K562 (cell line): ENCODE data around the gene NUDT1. TPM values are rescaled to one million over a fixed set of nuclear protein-coding genes. Genes with fewer than 3 reads are reported as not detected.

Source experiments
- ATAC-seq: fragments of 200-7000 bp; cut with Tn5 transposase; 3 replicates; pipeline ENCODE4 v1.9.1; 2020; ENCODE audit warnings: moderate library complexity
- BruUV-seq: library from RNA; stranded (reverse); fragments of 400-500 nt; replicated peaks from 2 replicates; lab custom pipeline; 2021; lab: Mats Ljungman, UMichigan
- CTCF ChIA-PET: fragments of 300-600 bp; formaldehyde crosslinking; extraction: SDS; loops from one replicate; lab custom pipeline; 2021; ENCODE audit warnings: low intra/inter-chr PET ratio; lab: Yijun Ruan, JAX
- POLR2A ChIA-PET: fragments of 300-600, 350-650 bp; sonication (Branson Sonifier 250); formaldehyde crosslinking; extraction: SDS; loops from one replicate; lab custom pipeline; 2021; ENCODE audit warnings: antibody characterized with exemption, inconsistent platforms; lab: Yijun Ruan, JAX
- DNase-seq, 4 experiments: peaks; one replicate each; pipeline versions ENCODE4 v3.0.0 to v3.0.0-alpha.2; 2011 to 2018; ENCODE audit warnings: low spot score in 3 of 4, mixed read lengths in 3 of 4; ENCODE audit errors: extremely low read depth in 1 of 4
- FAIRE-seq: peaks from 2 replicates; lab custom pipeline; 2011; peaks lifted over from hg19 to GRCh38; lab: Jason Lieb, UNC
- H2AFZ ChIP-seq: 2 replicates; pipeline ENCODE4 v1.6.0; 2011; ENCODE audit warnings: low read depth, low read length, control low read depth, inconsistent platforms
- H3K27ac ChIP-seq: fragments of 200-600 bp; 3 replicates; pipeline ENCODE4 v1.8.0; 2011; ENCODE audit warnings: low read depth, mild to moderate bottlenecking, control low read depth, inconsistent platforms, low read length, moderate library complexity, mixed read lengths; ENCODE audit errors: extremely low read depth
- H3K27me3 ChIP-seq, 2 experiments: fragments of 300-600 bp in 1 of 2; 2 replicates in 1 of 2; 3 replicates in 1 of 2; pipeline versions ENCODE4 v1.6.0 to v1.8.0; 2011; ENCODE audit warnings: inconsistent platforms in 2 of 2, low read length in 2 of 2, mild to moderate bottlenecking in 1 of 2, mixed read lengths in 1 of 2, moderate library complexity in 1 of 2; ENCODE audit not compliant: control insufficient read depth in 2 of 2, insufficient read depth in 2 of 2
- H3K36me3 ChIP-seq: fragments of 300-600 bp; 3 replicates; pipeline ENCODE4 v1.8.0; 2011; ENCODE audit warnings: mild to moderate bottlenecking, low read length, inconsistent platforms; ENCODE audit not compliant: control insufficient read depth, insufficient read depth
- H3K4me1 ChIP-seq, 2 experiments: fragments of 200-600 bp in 1 of 2; replicated peaks in 1 of 2; 2 replicates in 1 of 2; 3 replicates in 1 of 2; pipeline versions ENCODE4 v1.5.1 to v1.8.0; 2011; ENCODE audit warnings: inconsistent platforms in 2 of 2, low read length in 2 of 2, mild to moderate bottlenecking in 1 of 2, mixed read lengths in 1 of 2, moderate library complexity in 1 of 2; ENCODE audit not compliant: control insufficient read depth in 2 of 2, insufficient read depth in 2 of 2
- H3K4me2 ChIP-seq: 2 replicates; pipeline ENCODE4 v1.6.1; 2011; ENCODE audit warnings: low read length, control low read depth, inconsistent platforms, mixed read lengths; ENCODE audit not compliant: insufficient read depth
- H3K4me3 ChIP-seq: fragments of 200-600 bp; sonication (generic), shearing (Covaris generic); 2 replicates; pipeline ENCODE4 v1.5.1; 2016; ENCODE audit warnings: control low read depth, inconsistent platforms
- H3K79me2 ChIP-seq: fragments of 200-600 bp; 3 replicates; pipeline ENCODE4 v1.8.0; 2011; ENCODE audit warnings: low read length, inconsistent platforms; ENCODE audit not compliant: control insufficient read depth, insufficient read depth
- H3K9ac ChIP-seq, 2 experiments: 2 replicates each; pipeline versions ENCODE4 v1.6.0 to v1.6.1; 2011; ENCODE audit warnings: low read depth in 2 of 2, low read length in 2 of 2, control low read depth in 1 of 2, inconsistent platforms in 1 of 2, mild to moderate bottlenecking in 1 of 2, mixed read lengths in 1 of 2; ENCODE audit not compliant: insufficient read depth in 1 of 2
- H3K9me1 ChIP-seq: one replicate; pipeline ENCODE4 v1.6.0; 2011; ENCODE audit warnings: inconsistent platforms, mild to moderate bottlenecking, low read length, moderate library complexity; ENCODE audit not compliant: control insufficient read depth, insufficient read depth
- H3K9me3 ChIP-seq: replicated peaks from 2 replicates; pipeline ENCODE4 v1.5.1; 2011; ENCODE audit warnings: low read depth, low read length, inconsistent platforms; ENCODE audit not compliant: control insufficient read depth, insufficient read depth
- H4K20me1 ChIP-seq: replicated peaks from 2 replicates; pipeline ENCODE4 v1.6.1; 2011; ENCODE audit warnings: low read length, inconsistent platforms, mixed read lengths; ENCODE audit not compliant: control insufficient read depth, insufficient read depth
- ARID3A ChIP-seq: IDR thresholded peaks from 2 replicates; pipeline ENCODE4 v1.6.1; 2012; ENCODE audit warnings: low read depth, low read length, improper control_type of control experiment, borderline replicate concordance
- CC2D1A ChIP-seq: fragments of 450-650 bp; IDR thresholded peaks from 2 replicates; pipeline ENCODE4 v1.6.1; 2017; ENCODE audit warnings: mild to moderate bottlenecking
- FOXK2 ChIP-seq, 2 experiments: fragments of 450-650 bp; IDR thresholded peaks in 1 of 2; conservative IDR thresholded peaks in 1 of 2; 2 replicates each; pipeline ENCODE4 v1.6.1; 2016; ENCODE audit warnings: low read depth in 2 of 2, mild to moderate bottlenecking in 1 of 2
- GATAD2B ChIP-seq: fragments of 450-650 bp; IDR thresholded peaks from 2 replicates; pipeline ENCODE4 v1.6.1; 2017; ENCODE audit warnings: mild to moderate bottlenecking, borderline replicate concordance
- HMGN3 ChIP-seq: IDR thresholded peaks from 2 replicates; pipeline ENCODE4 v1.6.1; 2011; ENCODE audit warnings: borderline replicate concordance, low read depth, mild to moderate bottlenecking, mixed read lengths, low read length; ENCODE audit not compliant: insufficient read length; ENCODE audit errors: extremely low read depth
- JUNB ChIP-seq: fragments of 450-650 bp; formaldehyde crosslinking; conservative IDR thresholded peaks from 2 replicates; pipeline ENCODE4 v1.4.0; 2020; ENCODE audit warnings: mild to moderate bottlenecking
- MAZ ChIP-seq, 2 experiments: fragments of 450-650 bp in 1 of 2; sonication (generic) in 1 of 2; formaldehyde crosslinking; IDR thresholded peaks in 1 of 2; conservative IDR thresholded peaks in 1 of 2; 2 replicates each; pipeline versions ENCODE4 v1.4.0 to v1.5.0; 2020; ENCODE audit warnings: mild to moderate bottlenecking in 1 of 2, missing genetic modification reagents in 1 of 2
- NFIC ChIP-seq: fragments of 450-650 bp; IDR thresholded peaks from 2 replicates; pipeline ENCODE4 v1.6.1; 2017; ENCODE audit warnings: mild to moderate bottlenecking, inconsistent platforms
- ZBTB12 ChIP-seq: fragments of 250-450 bp; sonication (Bioruptor Pico); IDR thresholded peaks from 2 replicates; pipeline ENCODE4 v1.4.0; 2020
- ZNF133 ChIP-seq: fragments of 250-450 bp; sonication (Bioruptor Pico); IDR thresholded peaks from 2 replicates; pipeline ENCODE4 v1.4.0; 2020; ENCODE audit warnings: mild to moderate bottlenecking
- ZNF668 ChIP-seq: fragments of 250-450 bp; sonication (Bioruptor Pico); IDR thresholded peaks from 2 replicates; pipeline ENCODE4 v1.8.0; 2022; ENCODE audit warnings: mild to moderate bottlenecking, inconsistent platforms
- ZNF830 ChIP-seq: fragments of 250-450 bp; sonication (Bioruptor Pico); IDR thresholded peaks from 2 replicates; pipeline ENCODE4 v1.5.0; 2021; ENCODE audit warnings: mild to moderate bottlenecking
- WGBS: fragments of 100-300 bp; shearing (Covaris generic); methylation state at CpG from one replicate; pipeline ENCODE4 v1.1.6; 2016; ENCODE audit warnings: low coverage, mixed read lengths; ENCODE audit not compliant: insufficient coverage; ENCODE audit errors: missing lambda C conversion rate; 5-methylcytosine and 5-hydroxymethylcytosine counted together
- in situ Hi-C: fragments of 300-500 bp; cut with MboI; formaldehyde crosslinking; loops from 4 replicates; pipeline ENCODE4 v1.15.0; 2018; ENCODE audit warnings: inconsistent platforms, mixed read lengths
- intact Hi-C: fragments of 100-400 bp; cut with micrococcal nuclease; formaldehyde crosslinking; loops from 2 replicates; pipeline ENCODE4 v1.14.2; 2022
- polyA plus RNA-seq, 8 experiments: library from polyadenylated mRNA; depleted of rRNA in 4 of 8; stranded (reverse) in 5 of 8; unstranded in 3 of 8; fragments of >200 nt; fragmentation: Nextera tagmentation in 2 of 8; fragmentation: Illumina TruSeq in 1 of 8; extraction: Ambion mirVana in 2 of 8; extraction: Trizol in 1 of 8; gene quantifications; 2 replicates each; pipeline versions ENCODE4 v1.2.1 to v1.2.3, GENCODE V29; 2011 to 2014; ENCODE audit warnings: inconsistent platforms in 1 of 8, missing spikeins in 1 of 8
- total RNA-seq, 7 experiments: library from RNA; depleted of rRNA in 6 of 7; stranded (reverse); fragments of >200 nt in 6 of 7; fragmentation: Illumina TruSeq in 2 of 7; extraction: Trizol in 2 of 7; gene quantifications; 2 replicates each; pipeline versions ENCODE4 v1.2.1 to v1.2.3, GENCODE V29; 2011 to 2021; ENCODE audit warnings: low replicate concordance in 1 of 7

The NUDT1 gene
- total and polyA plus RNA-seq, 9 of the 15 experiments (the other 6 are each of a cell fraction or from before 2014, with no cell fraction given) = 5.3 to 73.3 (median 29.6) TPM

DNA sequence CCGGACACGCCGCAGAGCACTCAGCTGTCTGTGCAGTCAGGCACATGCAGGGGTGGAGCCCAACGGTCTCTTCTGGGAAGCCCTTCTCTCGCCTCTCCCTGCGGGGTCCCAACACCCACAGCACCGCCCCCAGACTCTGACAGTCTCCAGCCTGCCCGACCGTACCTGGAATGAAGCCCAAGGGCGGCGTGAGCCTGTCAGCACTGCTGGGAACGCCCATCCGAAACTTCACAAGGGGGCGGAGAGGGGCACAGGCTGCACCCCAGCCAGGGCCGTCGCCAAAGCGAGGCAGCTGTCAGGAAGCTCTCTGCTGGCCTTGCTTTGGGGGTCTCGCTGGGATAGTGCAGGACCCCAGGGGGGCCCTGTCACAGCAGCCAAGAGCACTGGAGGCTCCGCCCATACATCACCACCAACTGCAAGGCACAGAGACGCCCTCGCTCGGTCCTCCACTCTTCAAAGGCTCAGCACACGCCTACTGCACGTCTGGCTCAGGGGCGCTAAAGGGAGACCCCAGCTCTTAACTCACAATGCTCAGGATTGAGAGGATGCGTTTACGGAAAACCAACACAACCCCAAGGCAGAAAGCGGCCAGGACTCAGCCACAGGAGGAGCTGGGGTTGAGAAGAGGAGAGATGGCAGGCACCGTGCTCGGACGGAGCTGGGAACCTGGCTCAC is 40.2 kb upstream of the NUDT1 start (continued):
- TF ChIP-seq ZBTB12 (no peak), CC2D1A (no peak), JUNB (CRISPR knock-in tag) (no peak)

- H3K4me3 ChIP-seq = no peak overlapping the region
- no peak overlapping the region for H2AFZ ChIP-seq
- POLR2A ChIA-PET = interaction anchor here (0.7 to 1.3 kb wide), 3 partner anchors 21 to 52 kb away, joined by 3 read pairs; no protein-coding TSS in a partner anchor
- FAIRE-seq = no peak
- H3K4me1 ChIP-seq = peaks cover 0 to 15% of the 10 kb centered on the region in 2 experiments; a peak in 1 of 5 replicates
- no peaks in the 10 kb centered on the region for H3K9me1 ChIP-seq
- H3K9me3 ChIP-seq = no peaks in the 10 kb centered on the region
- BruUV-seq = no TSS peak
- no peak for ATAC-seq
- 0 out of 2 replicates have a peak, but pooled peaks cover 3% of the 10 kb centered on the region for H4K20me1 ChIP-seq
- TF ChIP-seq HMGN3 (no peak), ZNF133 (CRISPR knock-in tag) (no peak), NFIC (no peak), MAZ (CRISPR knock-in tag; conservative IDR thresholded peaks at IDR 0.05 in 1 of 2, IDR thresholded peaks at IDR 0.05 in 1 of 2) (no peak), ZNF668 (no peak), ZNF830 (no peak), GATAD2B (no peak), FOXK2 (conservative IDR thresholded peaks at IDR 0.05 in 1 of 2, IDR thresholded peaks at IDR 0.05 in 1 of 2; ENCODE audit: low read depth in 2 of 2) (no peak), ARID3A (no peak)
- TF ChIP-seq, all 486 proteins: peak for 0
- Histone ChIP-seq H3K4me2 (no peak overlapping the region), H3K36me3 (peaks cover 56% of the 10 kb centered on the region; the same call in 1 of the 3 replicates), H3K79me2 (no peaks in the 10 kb centered on the region), H3K27ac (no peak overlapping the region), H3K9ac (peak overlapping the region in 1 of 2 experiments; percentile 4; a peak in 1 of 4 replicates), H3K27me3 (no peaks in the 10 kb centered on the region)
- in situ Hi-C loops (loop anchor here (10.0 kb wide), 1 partner anchor 618 kb away; no protein-coding TSS in a partner anchor), intact Hi-C loops (loop anchor here (10.0 kb wide), 1 partner anchor 628 kb away; the partner anchor contains the start of gene PSMG3)
- DNase-seq = no peak
- CTCF ChIA-PET = no interaction called here
- WGBS = 95% methylated on average over 10 of the region's 14 CpGs
These were observed 39.7 kb upstream of the NUDT1 start for GRCh38 chr7:2202361-2202761.
